Adrenal gland (tissue), 5 donors: ENCODE results near the gene PCSK9.

ENCODE experiments used
- CTCF ChIP-seq, 6 experiments: fragments of 450-650 bp in 4 of 6; fragments of 200-600 bp in 2 of 6; sonication (generic) in 1 of 6; IDR thresholded peaks; 1 replicate in 5 of 6; 2 replicates in 1 of 6; pipeline versions ENCODE4 v1.5.1 to v1.8.0; 2016 to 2021; ENCODE audit warnings: antibody characterized with exemption in 6 of 6, mild to moderate bottlenecking in 2 of 6, moderate library complexity in 1 of 6
- POLR2A ChIP-seq, 2 donors: fragments of 450-650 bp; IDR thresholded peaks; one replicate each; pipeline ENCODE4 v1.6.1; 2017; ENCODE audit warnings: antibody characterized with exemption in 2 of 2, mild to moderate bottlenecking in 2 of 2, moderate library complexity in 1 of 2
- donor health status: DM: no; HTN: no; CAD: no.

GRCh38 chr1:54994355-54994990, 44.9 kb upstream of the PCSK9 start:
- TF ChIP-seq POLR2A (IDR thresholded peaks at IDR 0.05) (no peak), CTCF (IDR thresholded peaks at IDR 0.05) (no peak)
